ENCODE results near the gene GRAMD1A.

GRAMD1A gene

GRCh38 chr19:35044317-35045117, 44.4 kb downstream of the GRAMD1A start:
- H3K79me2 ChIP-seq (ENCODE audit: insufficient read depth, low read length): no peaks in the 10 kb centered on the region
- H2AFZ ChIP-seq (ENCODE audit: low read length): no peak overlapping the region
- TF ChIP-seq CTCF (conservative IDR thresholded peaks at IDR 0.05; ENCODE audit: low read length) (peak; percentile 99), EZH2phosphoT487 (IDR thresholded peaks at IDR 0.05; ENCODE audit: borderline replicate concordance) (no peak)
- no peaks in the 10 kb centered on the region for H3K9me2 ChIP-seq (replicated peaks; ENCODE audit: low read depth, low read length)
- no peaks in the 10 kb centered on the region for H3F3A ChIP-seq (ENCODE audit: low read depth)
- H3K4me2 ChIP-seq (ENCODE audit: low read depth, low read length, poor library complexity, severe bottlenecking): no peak overlapping the region
- H3K4me1 ChIP-seq (ENCODE audit: insufficient read depth, low read length, poor library complexity, severe bottlenecking): peaks cover 9% of the 10 kb centered on the region
- H3K9me3 ChIP-seq (ENCODE audit: insufficient read depth, low read depth, low read length): no peaks in the 10 kb centered on the region
- H3K27me3 ChIP-seq (ENCODE audit: insufficient read depth, low read length, poor library complexity, severe bottlenecking): no peaks in the 10 kb centered on the region
- no peaks in the 10 kb centered on the region for H3K36me3 ChIP-seq (ENCODE audit: insufficient read depth, low read length)
- H3K4me3 ChIP-seq (ENCODE audit: low read length, poor library complexity, severe bottlenecking): no peak overlapping the region
- no peak overlapping the region for H3K9ac ChIP-seq (ENCODE audit: low read depth, low read length, poor library complexity, severe bottlenecking)
- H4K20me1 ChIP-seq (ENCODE audit: insufficient read depth, low read length, poor library complexity, severe bottlenecking): no peaks in the 10 kb centered on the region

GRCh38 chr19:35045667-35046300, 45.7 kb downstream of the GRAMD1A start:
- Histone ChIP-seq H3K36me3 (ENCODE audit: insufficient read depth, low read length) (no peaks in the 10 kb centered on the region), H3K9me3 (ENCODE audit: insufficient read depth, low read depth, low read length) (no peaks in the 10 kb centered on the region), H4K20me1 (ENCODE audit: insufficient read depth, low read length, poor library complexity, severe bottlenecking) (no peaks in the 10 kb centered on the region), H3K9ac (ENCODE audit: low read depth, low read length, poor library complexity, severe bottlenecking) (no peak overlapping the region), H3F3A (ENCODE audit: low read depth) (no peaks in the 10 kb centered on the region), H3K4me1 (ENCODE audit: insufficient read depth, low read length, poor library complexity, severe bottlenecking) (peaks cover 9% of the 10 kb centered on the region), H3K27me3 (ENCODE audit: insufficient read depth, low read length, poor library complexity, severe bottlenecking) (no peaks in the 10 kb centered on the region), H3K4me2 (ENCODE audit: low read depth, low read length, poor library complexity, severe bottlenecking) (no peak overlapping the region), H2AFZ (ENCODE audit: low read length) (peak overlapping the region; percentile 74; the same call in 1 of the 2 replicates), H3K79me2 (ENCODE audit: insufficient read depth, low read length) (no peaks in the 10 kb centered on the region), H3K4me3 (ENCODE audit: low read length, poor library complexity, severe bottlenecking) (no peak overlapping the region), H3K9me2 (replicated peaks; ENCODE audit: low read depth, low read length) (no peaks in the 10 kb centered on the region)
- no peak for TF ChIP-seq EZH2phosphoT487 (IDR thresholded peaks at IDR 0.05; ENCODE audit: borderline replicate concordance)
- TF ChIP-seq CTCF (conservative IDR thresholded peaks at IDR 0.05; ENCODE audit: low read length): peak; percentile 59

GRCh38 chr19:35046461-35046860, 46.3 kb downstream of the GRAMD1A start:
- Histone ChIP-seq H3K36me3 (ENCODE audit: insufficient read depth, low read length) (no peaks in the 10 kb centered on the region), H2AFZ (ENCODE audit: low read length) (no peak overlapping the region), H3K79me2 (ENCODE audit: insufficient read depth, low read length) (no peaks in the 10 kb centered on the region), H3K4me1 (ENCODE audit: insufficient read depth, low read length, poor library complexity, severe bottlenecking) (peaks cover 9% of the 10 kb centered on the region), H4K20me1 (ENCODE audit: insufficient read depth, low read length, poor library complexity, severe bottlenecking) (no peaks in the 10 kb centered on the region), H3K9me2 (replicated peaks; ENCODE audit: low read depth, low read length) (no peaks in the 10 kb centered on the region), H3K4me3 (ENCODE audit: low read length, poor library complexity, severe bottlenecking) (no peak overlapping the region), H3K4me2 (ENCODE audit: low read depth, low read length, poor library complexity, severe bottlenecking) (no peak overlapping the region), H3K9me3 (ENCODE audit: insufficient read depth, low read depth, low read length) (no peaks in the 10 kb centered on the region), H3K27me3 (ENCODE audit: insufficient read depth, low read length, poor library complexity, severe bottlenecking) (no peaks in the 10 kb centered on the region), H3F3A (ENCODE audit: low read depth) (no peaks in the 10 kb centered on the region), H3K9ac (ENCODE audit: low read depth, low read length, poor library complexity, severe bottlenecking) (no peak overlapping the region)
- TF ChIP-seq EZH2phosphoT487 (IDR thresholded peaks at IDR 0.05; ENCODE audit: borderline replicate concordance) (no peak), CTCF (conservative IDR thresholded peaks at IDR 0.05; ENCODE audit: low read length) (no peak)
